ENCODE results near the gene STAB1. TPM values are rescaled to one million over a fixed set of nuclear protein-coding genes. Genes with fewer than 3 reads are reported as not detected.
A peak's percentile ranks its signal among the peaks of the same experiment; 100 is the strongest.

The STAB1 gene
- polyA plus RNA-seq, 3 donors, result 3.8 to 535 (median 15.8) TPM

GRCh38 chr3:52502808-52503350 is 7.7 kb downstream of the STAB1 start:
- TF ChIP-seq, protein P1, sequence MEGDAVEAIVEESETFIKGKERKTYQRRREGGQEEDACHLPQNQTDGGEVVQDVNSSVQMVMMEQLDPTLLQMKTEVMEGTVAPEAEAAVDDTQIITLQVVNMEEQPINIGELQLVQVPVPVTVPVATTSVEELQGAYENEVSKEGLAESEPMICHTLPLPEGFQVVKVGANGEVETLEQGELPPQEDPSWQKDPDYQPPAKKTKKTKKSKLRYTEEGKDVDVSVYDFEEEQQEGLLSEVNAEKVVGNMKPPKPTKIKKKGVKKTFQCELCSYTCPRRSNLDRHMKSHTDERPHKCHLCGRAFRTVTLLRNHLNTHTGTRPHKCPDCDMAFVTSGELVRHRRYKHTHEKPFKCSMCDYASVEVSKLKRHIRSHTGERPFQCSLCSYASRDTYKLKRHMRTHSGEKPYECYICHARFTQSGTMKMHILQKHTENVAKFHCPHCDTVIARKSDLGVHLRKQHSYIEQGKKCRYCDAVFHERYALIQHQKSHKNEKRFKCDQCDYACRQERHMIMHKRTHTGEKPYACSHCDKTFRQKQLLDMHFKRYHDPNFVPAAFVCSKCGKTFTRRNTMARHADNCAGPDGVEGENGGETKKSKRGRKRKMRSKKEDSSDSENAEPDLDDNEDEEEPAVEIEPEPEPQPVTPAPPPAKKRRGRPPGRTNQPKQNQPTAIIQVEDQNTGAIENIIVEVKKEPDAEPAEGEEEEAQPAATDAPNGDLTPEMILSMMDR (IDR thresholded peaks at IDR 0.05), result no peak
- Histone ChIP-seq H3K9ac (ENCODE audit: insufficient read depth, low read length, poor library complexity, severe bottlenecking) (no peak overlapping the region), H3K36me3 (replicated peaks in 1 of 2; ENCODE audit: control insufficient read depth in 1 of 2, insufficient read depth in 2 of 2, low read length in 2 of 2) (peaks cover 66 to 68% of the 10 kb centered on the region in 2 donors), H3K4me3 (replicated peaks in 1 of 3; ENCODE audit: low read depth in 2 of 3, low read length in 3 of 3) (no peak overlapping the region), H2AFZ (ENCODE audit: insufficient read depth, low read depth, low read length, poor library complexity, severe bottlenecking) (no peak overlapping the region), H3K4me2 (replicated peaks; ENCODE audit: extremely low read depth, low read length, poor library complexity, severe bottlenecking) (no peak overlapping the region), H3K27me3 (ENCODE audit: control insufficient read depth in 2 of 2, insufficient read depth in 2 of 2, low read length in 2 of 2) (no peaks in the 10 kb centered on the region), H4K20me1 (ENCODE audit: insufficient read depth, low read length) (peaks cover 3% of the 10 kb centered on the region), H3K79me2 (ENCODE audit: insufficient read depth, low read length) (peaks cover 19% of the 10 kb centered on the region), H3K4me1 (ENCODE audit: control insufficient read depth in 1 of 2, insufficient read depth in 2 of 2, low read length in 2 of 2) (peaks cover 34% of the 10 kb centered on the region in 2 donors), H3K9me3 (replicated peaks in 1 of 2; ENCODE audit: control insufficient read depth in 1 of 2, insufficient read depth in 1 of 2, low read length in 2 of 2) (no peaks in the 10 kb centered on the region), H3K27ac (ENCODE audit: low read depth in 1 of 2, low read length in 2 of 2) (no peak overlapping the region)
- Mint-ChIP-seq H3K4me1 (peaks cover 31% of the 10 kb centered on the region), H3K36me3 (peaks cover 52 to 77% of the 10 kb centered on the region in 2 donors), H3K27ac (no peak overlapping the region), H3K4me3 (no peak overlapping the region), H3K27me3 (ENCODE audit: low read depth in 3 of 3) (peaks cover 0 to 3% (median 0%) of the 10 kb centered on the region in 3 donors), H3K9me3 (no peaks in the 10 kb centered on the region)
- DNase-seq, result no peak
- 96% methylated on average over 11 of the region's 11 CpGs for WGBS (ENCODE audit: insufficient coverage)
- intact Hi-C loops (cut with micrococcal nuclease), result no loop called here

- WGBS (ENCODE audit: insufficient coverage), result 92% methylated on average over 11 of the region's 23 CpGs
- no peaks in the 10 kb centered on the region for H3K9me3 Mint-ChIP-seq
- Histone ChIP-seq H3K4me2 (replicated peaks; ENCODE audit: extremely low read depth, low read length, poor library complexity, severe bottlenecking) (no peak overlapping the region), H3K79me2 (ENCODE audit: insufficient read depth, low read length) (peaks cover 19% of the 10 kb centered on the region), H3K27me3 (ENCODE audit: control insufficient read depth in 2 of 2, insufficient read depth in 2 of 2, low read length in 2 of 2) (no peaks in the 10 kb centered on the region), H3K36me3 (replicated peaks in 1 of 2; ENCODE audit: control insufficient read depth in 1 of 2, insufficient read depth in 2 of 2, low read length in 2 of 2) (peaks cover 73 to 76% of the 10 kb centered on the region in 2 donors), H4K20me1 (ENCODE audit: insufficient read depth, low read length) (peaks cover 3% of the 10 kb centered on the region), H2AFZ (ENCODE audit: insufficient read depth, low read depth, low read length, poor library complexity, severe bottlenecking) (no peak overlapping the region), H3K27ac (ENCODE audit: low read depth in 1 of 2, low read length in 2 of 2) (no peak overlapping the region), H3K4me1 (ENCODE audit: control insufficient read depth in 1 of 2, insufficient read depth in 2 of 2, low read length in 2 of 2) (peaks cover 24% of the 10 kb centered on the region in 2 donors), H3K4me3 (replicated peaks in 1 of 3; ENCODE audit: low read depth in 2 of 3, low read length in 3 of 3) (no peak overlapping the region), H3K9me3 (replicated peaks in 1 of 2; ENCODE audit: control insufficient read depth in 1 of 2, insufficient read depth in 1 of 2, low read length in 2 of 2) (no peaks in the 10 kb centered on the region), H3K9ac (ENCODE audit: insufficient read depth, low read length, poor library complexity, severe bottlenecking) (no peak overlapping the region)
- intact Hi-C loops (cut with micrococcal nuclease), result no loop called here
- H3K4me3 Mint-ChIP-seq, result no peak overlapping the region
- H3K27ac Mint-ChIP-seq, result peak overlapping the region in 1 of 7 donors; percentile 30
- TF ChIP-seq, protein P1 (IDR thresholded peaks at IDR 0.05), result no peak
- no peak for DNase-seq
- H3K36me3 Mint-ChIP-seq, result peaks cover 60 to 86% of the 10 kb centered on the region in 2 donors
- peaks cover 0 to 3% (median 0%) of the 10 kb centered on the region in 3 donors for H3K27me3 Mint-ChIP-seq (ENCODE audit: low read depth in 3 of 3)
- peaks cover 20% of the 10 kb centered on the region for H3K4me1 Mint-ChIP-seq
Observed at GRCh38 chr3:52503788-52504424, 8.8 kb downstream of the STAB1 start.

Data from CD14-positive monocyte (primary cell).